VCaP (cell line): ENCODE results near the gene GLYATL2.

Experiments used
- H3K27ac ChIP-seq: fragments of 450-650 bp; 2 replicates; pipeline ENCODE4 v1.5.1; 2017
- CTCF ChIP-seq: fragments of 450-650 bp; conservative IDR thresholded peaks from 2 replicates; pipeline ENCODE4 v1.5.1; 2017; ENCODE audit warnings: mild to moderate bottlenecking, moderate library complexity

GLYATL2 gene

DNA sequence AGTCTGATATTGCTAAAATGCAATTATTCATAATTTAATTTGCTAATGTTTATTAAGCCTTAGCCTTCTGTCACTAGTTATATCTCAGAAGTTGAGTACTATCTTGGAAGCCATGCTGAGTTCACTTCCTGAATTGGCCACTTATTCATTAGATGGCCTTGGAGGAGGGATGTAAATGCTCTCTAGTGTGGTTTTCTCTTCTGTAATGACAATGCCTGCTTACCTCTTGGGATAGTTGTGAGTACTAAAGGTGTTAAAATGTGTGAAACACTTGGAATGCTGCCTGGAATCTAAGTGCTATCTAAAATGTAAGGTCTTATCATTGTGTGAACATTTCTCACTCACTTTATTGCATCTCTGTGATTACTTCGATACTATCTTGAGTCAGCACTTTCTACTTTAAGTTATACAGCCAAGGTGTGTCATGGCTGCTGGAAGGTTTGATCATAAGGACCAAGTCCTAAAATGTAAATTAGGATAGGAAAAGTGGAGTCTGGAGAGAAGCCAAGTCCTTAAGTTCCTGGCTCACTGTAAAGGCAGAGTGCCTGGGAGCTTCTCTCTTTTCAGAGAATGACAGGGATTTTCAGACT is 12.4 kb downstream of the GLYATL2 start:
- TF ChIP-seq CTCF = no peak
- H3K27ac ChIP-seq = no peak overlapping the region

DNA sequence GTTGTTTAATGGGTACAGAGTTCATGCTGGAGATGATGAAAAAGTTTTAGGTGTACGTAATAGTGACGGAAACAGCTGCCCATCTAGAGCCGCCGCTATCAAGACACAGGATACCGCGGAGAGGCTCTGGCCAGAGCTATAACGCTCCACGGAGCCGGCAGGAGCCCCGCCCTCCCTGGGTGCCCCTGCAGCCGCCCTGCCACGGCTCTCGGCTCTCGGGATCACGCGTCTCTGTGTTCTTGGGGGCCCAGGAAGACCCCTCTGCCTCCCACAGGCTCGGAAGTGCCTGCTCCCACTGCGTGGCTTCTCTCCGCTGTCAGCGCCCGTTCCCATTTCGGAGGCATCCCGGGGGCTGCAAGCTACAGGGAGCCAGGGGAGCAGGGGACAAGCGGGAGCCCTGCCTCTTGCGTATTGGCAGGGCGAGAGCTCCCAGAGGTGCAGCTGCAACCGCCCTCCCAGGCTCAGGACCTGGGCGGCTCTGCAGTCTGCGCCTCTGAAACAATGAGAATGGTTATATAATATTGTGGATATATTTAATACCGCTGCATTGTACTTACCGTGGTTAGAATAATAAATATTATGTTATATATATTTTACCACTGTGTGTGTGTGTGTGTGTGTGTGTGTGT is 13.7 kb downstream of the GLYATL2 start:
- no peak overlapping the region for H3K27ac ChIP-seq
- no peak for TF ChIP-seq CTCF

DNA sequence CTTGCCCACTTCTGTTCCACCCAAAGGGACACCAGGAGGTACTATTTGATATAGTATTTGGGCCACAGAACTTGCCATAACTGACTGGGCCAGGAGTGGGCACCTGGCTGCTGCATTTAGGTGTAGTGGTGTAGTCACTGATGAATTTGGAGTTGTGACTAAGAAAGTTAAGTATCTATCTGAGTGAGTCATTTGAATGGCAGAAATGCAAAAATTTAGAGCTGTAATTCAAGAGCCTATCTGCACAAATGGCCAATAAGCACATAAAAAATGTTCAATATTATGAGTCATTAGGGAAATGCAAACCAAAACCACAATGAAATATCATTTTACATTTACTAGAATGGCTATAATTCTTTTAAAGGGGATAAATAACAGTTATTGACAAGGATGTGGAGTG is 14.7 kb downstream of the GLYATL2 start:
- no peak for TF ChIP-seq CTCF
- H3K27ac ChIP-seq = no peak overlapping the region

- H3K27ac ChIP-seq = no peak overlapping the region
- TF ChIP-seq CTCF = no peak
These were observed 30.8 kb downstream of the GLYATL2 start for GRCh38 chr11:58813693-58814092.

- TF ChIP-seq CTCF = no peak
- no peak overlapping the region for H3K27ac ChIP-seq
These were observed 33.0 kb downstream of the GLYATL2 start for GRCh38 chr11:58811499-58811898.

GRCh38 chr11:58807343-58807742 is 37.2 kb downstream of the GLYATL2 start:
- H3K27ac ChIP-seq = no peak overlapping the region
- TF ChIP-seq CTCF = no peak

- no peak for TF ChIP-seq CTCF
- no peak overlapping the region for H3K27ac ChIP-seq
These were observed 39.4 kb downstream of the GLYATL2 start for GRCh38 chr11:58805065-58805464.
